Fibroblast of mammary gland (primary cell): ENCODE data around the gene C1QTNF12.
A peak's percentile ranks its signal among the peaks of the same experiment; 100 is the strongest.

ENCODE experiments used
- DNase-seq: peaks from one replicate; pipeline ENCODE4 v3.0.0-alpha.2; 2010; ENCODE audit warnings: low read depth
- H3K4me3 ChIP-seq: 2 replicates; pipeline ENCODE4 v1.5.1; 2011; ENCODE audit warnings: low read depth, mild to moderate bottlenecking, low read length, moderate library complexity; ENCODE audit not compliant: control insufficient read depth
- TF ChIP-seq, protein P1 (sequence below): conservative IDR thresholded peaks from 2 replicates; pipeline ENCODE4 v1.5.1; 2011; ENCODE audit warnings: low read depth, low read length, inconsistent platforms; ENCODE audit not compliant: control insufficient read depth, insufficient read depth

Gene C1QTNF12

DNA sequence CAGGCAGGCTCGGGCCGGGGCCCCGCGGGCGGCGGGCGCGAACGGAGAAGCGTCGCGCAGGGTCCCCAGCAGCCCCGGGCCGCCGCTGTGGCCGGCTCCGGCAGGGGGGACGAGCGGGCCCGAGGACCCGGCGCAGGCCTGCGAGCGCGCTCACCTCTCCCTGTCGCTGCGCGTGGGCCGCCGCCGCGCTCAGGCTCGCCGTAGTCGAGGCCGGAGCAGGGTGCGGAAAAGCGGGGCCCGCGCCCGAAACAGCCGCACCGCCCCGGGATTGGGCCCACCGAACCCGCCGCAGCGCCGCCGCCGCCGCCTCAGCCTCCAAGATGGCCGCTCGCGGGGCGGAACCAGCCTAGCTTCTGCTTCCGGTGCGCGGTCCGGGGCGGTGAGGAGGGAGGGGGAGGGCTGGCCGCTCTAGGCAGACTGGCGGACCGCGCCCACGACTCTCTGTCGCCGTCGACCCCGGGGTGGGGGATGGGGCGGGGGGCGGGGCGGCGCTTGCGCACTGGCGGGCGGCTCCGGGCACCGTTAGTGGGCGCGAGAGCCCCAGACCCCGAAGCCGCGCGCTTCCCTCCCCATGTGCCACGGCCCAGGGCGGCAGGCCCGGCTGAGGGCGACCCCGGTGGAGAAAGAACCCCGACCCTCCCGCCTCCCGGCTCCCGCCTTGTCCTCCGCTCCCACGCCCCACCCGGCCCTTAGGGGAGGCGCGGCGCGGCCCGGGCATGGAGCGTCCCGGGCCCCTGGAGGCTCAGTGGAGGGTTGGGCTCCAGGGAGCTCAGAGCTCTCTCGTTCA, 27.2 kb upstream of the C1QTNF12 start, which contains the start of gene UBE2J2:
UBE2J2 (minus strand) TSS at position 343 of the 787 bp plus-strand sequence. CDS start 5,862 bp downstream, outside the sequence.
- peak within 1 kb of the TSS; percentile 76 for H3K4me3 ChIP-seq
- TF ChIP-seq, protein P1, sequence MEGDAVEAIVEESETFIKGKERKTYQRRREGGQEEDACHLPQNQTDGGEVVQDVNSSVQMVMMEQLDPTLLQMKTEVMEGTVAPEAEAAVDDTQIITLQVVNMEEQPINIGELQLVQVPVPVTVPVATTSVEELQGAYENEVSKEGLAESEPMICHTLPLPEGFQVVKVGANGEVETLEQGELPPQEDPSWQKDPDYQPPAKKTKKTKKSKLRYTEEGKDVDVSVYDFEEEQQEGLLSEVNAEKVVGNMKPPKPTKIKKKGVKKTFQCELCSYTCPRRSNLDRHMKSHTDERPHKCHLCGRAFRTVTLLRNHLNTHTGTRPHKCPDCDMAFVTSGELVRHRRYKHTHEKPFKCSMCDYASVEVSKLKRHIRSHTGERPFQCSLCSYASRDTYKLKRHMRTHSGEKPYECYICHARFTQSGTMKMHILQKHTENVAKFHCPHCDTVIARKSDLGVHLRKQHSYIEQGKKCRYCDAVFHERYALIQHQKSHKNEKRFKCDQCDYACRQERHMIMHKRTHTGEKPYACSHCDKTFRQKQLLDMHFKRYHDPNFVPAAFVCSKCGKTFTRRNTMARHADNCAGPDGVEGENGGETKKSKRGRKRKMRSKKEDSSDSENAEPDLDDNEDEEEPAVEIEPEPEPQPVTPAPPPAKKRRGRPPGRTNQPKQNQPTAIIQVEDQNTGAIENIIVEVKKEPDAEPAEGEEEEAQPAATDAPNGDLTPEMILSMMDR = no peak
- DNase-seq = peak; percentile 89

DNA sequence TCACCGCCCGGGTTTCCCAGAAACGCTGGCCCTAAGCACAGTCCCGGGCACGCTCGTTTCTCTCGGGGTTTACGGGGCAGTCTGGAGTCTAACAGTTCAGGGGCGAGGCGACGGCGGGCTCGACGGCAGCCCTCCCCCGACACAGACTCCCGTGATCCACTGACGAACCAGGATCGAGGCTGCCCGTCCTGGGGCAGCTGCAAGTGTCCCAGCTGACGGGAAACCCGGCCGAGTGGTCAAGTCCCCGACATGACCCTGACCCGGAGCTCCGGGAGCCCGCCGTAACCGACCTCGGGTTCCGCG, 26.6 kb upstream of the C1QTNF12 start:
- TF ChIP-seq, protein P1 = no peak
- DNase-seq = no peak
- H3K4me3 ChIP-seq = peak overlapping the region; percentile 76

GRCh38 chr1:1272341-1273208, 26.1 kb upstream of the C1QTNF12 start:
- DNase-seq = no peak
- H3K4me3 ChIP-seq = peak overlapping the region; percentile 76
- TF ChIP-seq, protein P1 = no peak

DNA sequence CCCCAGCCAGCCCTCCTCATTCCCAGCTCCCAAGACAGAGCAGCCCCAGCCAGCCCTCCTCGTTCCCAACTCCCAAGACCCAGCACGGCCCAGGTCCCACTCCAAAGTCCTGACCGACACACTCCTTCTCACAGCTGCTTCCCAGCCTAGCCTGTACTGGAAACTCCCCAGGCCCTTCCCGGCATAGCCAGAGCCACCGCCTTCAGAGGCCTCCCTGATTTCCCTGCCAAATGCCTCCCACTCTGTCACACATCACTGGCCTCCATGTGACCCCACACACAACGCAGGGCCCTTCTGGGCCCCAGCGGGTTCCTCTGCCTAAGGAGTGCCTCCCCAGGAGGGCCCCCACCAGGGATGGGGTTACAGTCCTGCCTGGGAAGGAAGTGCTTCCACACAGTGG, 24.3 kb upstream of the C1QTNF12 start:
- H3K4me3 ChIP-seq = no peak overlapping the region
- TF ChIP-seq, protein P1 = no peak
- DNase-seq = peak; percentile 60

DNA sequence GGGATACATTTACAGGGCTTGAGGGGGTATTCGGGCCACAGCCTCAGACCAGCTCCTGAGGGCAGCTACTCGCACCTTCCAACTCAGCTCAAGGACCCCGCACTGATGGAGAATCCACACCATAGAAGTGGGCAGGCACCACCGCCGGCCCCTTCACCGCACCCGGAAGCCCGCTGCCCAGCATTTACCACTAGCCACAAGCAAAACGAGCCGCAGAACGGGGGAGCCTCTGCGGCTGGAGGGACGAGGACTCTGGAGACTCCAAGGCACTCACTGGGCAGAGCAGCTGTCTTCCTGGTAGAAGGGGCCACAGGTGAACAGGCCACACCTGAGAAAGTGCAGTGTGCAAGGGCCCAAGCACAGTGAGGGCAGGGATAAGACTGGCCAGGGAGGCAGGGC, 21.8 kb upstream of the C1QTNF12 start:
- TF ChIP-seq, protein P1 = no peak
- no peak for DNase-seq
- no peak overlapping the region for H3K4me3 ChIP-seq

DNA sequence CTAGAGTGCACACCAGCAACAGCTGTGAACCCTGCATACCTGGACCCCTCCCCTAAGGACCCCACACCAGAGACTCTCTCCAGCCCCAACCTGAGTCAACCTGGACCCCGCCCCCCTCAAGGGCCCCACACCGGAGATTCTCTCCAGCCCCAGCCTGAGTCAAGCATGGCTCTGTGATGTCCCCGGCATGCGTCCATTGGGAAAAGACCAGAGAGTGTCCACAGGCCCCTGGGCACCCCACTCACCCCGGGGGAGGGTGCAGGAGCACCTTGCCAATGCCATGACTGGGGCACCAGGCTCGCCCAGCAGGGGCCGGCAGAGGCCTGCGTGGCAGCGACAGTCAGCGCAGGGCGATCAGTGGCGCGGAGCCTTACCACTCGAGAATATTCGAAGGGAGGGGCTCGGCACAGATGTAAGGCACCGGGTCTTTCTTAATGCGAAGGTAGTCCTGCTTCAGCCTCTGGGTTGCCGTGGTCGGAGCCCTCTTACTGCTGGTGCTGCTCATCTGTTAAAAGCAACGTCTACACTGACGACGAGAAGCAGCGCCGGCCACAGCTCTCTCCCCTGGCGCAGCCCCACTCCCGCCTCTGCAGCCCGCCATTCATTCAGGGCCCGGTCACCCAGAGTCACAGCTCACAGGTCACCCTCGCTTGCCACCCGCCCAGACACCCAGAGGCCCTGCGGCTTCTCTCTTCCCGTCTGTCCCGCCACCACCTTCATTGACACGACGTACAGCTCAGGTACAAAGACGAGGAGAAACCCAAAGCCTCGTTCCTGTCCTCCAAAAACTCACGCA, 21.2 kb upstream of the C1QTNF12 start:
- no peak overlapping the region for H3K4me3 ChIP-seq
- TF ChIP-seq, protein P1 = no peak
- DNase-seq = no peak
